HepG2 (cell line): ENCODE data around the gene SOWAHA. TPM values are rescaled to one million over a fixed set of nuclear protein-coding genes. Genes with fewer than 3 reads are reported as not detected.

Experiments used
- ATAC-seq: fragments of 200-7000 bp; cut with Tn5 transposase; 3 replicates; pipeline ENCODE4 v1.9.1; 2020; ENCODE audit warnings: mild to moderate bottlenecking, moderate library complexity
- BruUV-seq: library from RNA; stranded (reverse); fragments of 400-500 nt; replicated peaks from 2 replicates; lab custom pipeline; 2021; lab: Mats Ljungman, UMichigan
- CTCF ChIA-PET: fragments of 300-600 bp; formaldehyde crosslinking; extraction: SDS; loops from one replicate; lab custom pipeline; 2021; ENCODE audit warnings: low total read pairs, inconsistent platforms, low intra/inter-chr PET ratio; lab: Yijun Ruan, JAX
- POLR2A ChIA-PET: fragments of 350-600 bp; sonication (Branson Sonifier 250); formaldehyde crosslinking; loops from one replicate; lab custom pipeline; 2020; ENCODE audit warnings: antibody characterized with exemption, inconsistent platforms; lab: Yijun Ruan, JAX
- DNase-seq: peaks from one replicate; pipeline ENCODE4 v3.0.0-alpha.2; 2015; ENCODE audit warnings: low spot score
- FAIRE-seq: peaks from 3 replicates; lab custom pipeline; 2011; peaks lifted over from hg19 to GRCh38; lab: Jason Lieb, UNC
- H2AFZ ChIP-seq: one replicate; pipeline ENCODE4 v1.6.1; 2011; ENCODE audit warnings: low read length, inconsistent platforms
- H3K27ac ChIP-seq: fragments of 300-600 bp; 3 replicates; pipeline ENCODE4 v1.8.0; 2011; ENCODE audit warnings: mixed run types, mild to moderate bottlenecking, mixed read lengths, low read length, inconsistent platforms; ENCODE audit not compliant: insufficient read depth; ENCODE audit errors: extremely low read length
- H3K27me3 ChIP-seq, 2 experiments: fragments of 200-600 bp in 1 of 2; 2 replicates in 1 of 2; 3 replicates in 1 of 2; pipeline versions ENCODE4 v1.6.0 to v1.8.0; 2011; ENCODE audit warnings: low read length in 2 of 2, mild to moderate bottlenecking in 2 of 2, moderate library complexity in 2 of 2, inconsistent platforms in 1 of 2; ENCODE audit not compliant: insufficient read depth in 2 of 2, control insufficient read depth in 1 of 2
- H3K36me3 ChIP-seq, 2 experiments: fragments of 200-600 bp in 1 of 2; replicated peaks in 1 of 2; 2 replicates in 1 of 2; 3 replicates in 1 of 2; pipeline versions ENCODE4 v1.5.1 to v1.8.0; 2011; ENCODE audit warnings: low read length in 2 of 2, inconsistent platforms in 1 of 2; ENCODE audit not compliant: insufficient read depth in 2 of 2, control insufficient read depth in 1 of 2
- H3K4me1 ChIP-seq: 2 replicates; pipeline ENCODE4 v1.5.1; 2012; ENCODE audit warnings: low read length, inconsistent platforms; ENCODE audit not compliant: insufficient read depth
- H3K4me2 ChIP-seq: 2 replicates; pipeline ENCODE4 v1.6.0; 2011; ENCODE audit warnings: low read depth, low read length, inconsistent platforms
- H3K4me3 ChIP-seq, 3 experiments: fragments of 200-600 bp in 1 of 3; sonication (generic), shearing (Covaris generic) in 1 of 3; replicated peaks in 1 of 3; 2 replicates each; pipeline ENCODE4 v1.5.1; 2011 to 2016; ENCODE audit warnings: low read length in 3 of 3, inconsistent platforms in 2 of 3, low read depth in 2 of 3, mild to moderate bottlenecking in 2 of 3, control low read depth in 1 of 3, mixed read lengths in 1 of 3; ENCODE audit not compliant: insufficient read depth in 1 of 3
- H3K79me2 ChIP-seq: one replicate; pipeline ENCODE4 v1.6.1; 2011; ENCODE audit warnings: low read length, inconsistent platforms; ENCODE audit not compliant: insufficient read depth
- H3K9ac ChIP-seq: 2 replicates; pipeline ENCODE4 v1.6.0; 2011; ENCODE audit warnings: mild to moderate bottlenecking, low read depth, low read length, inconsistent platforms; ENCODE audit not compliant: insufficient read depth
- H3K9me3 ChIP-seq: 2 replicates; pipeline ENCODE4 v1.5.1; 2012; ENCODE audit warnings: mild to moderate bottlenecking, low read length
- H4K20me1 ChIP-seq: 2 replicates; pipeline ENCODE4 v1.6.0; 2011; ENCODE audit warnings: inconsistent platforms, mild to moderate bottlenecking, low read length, moderate library complexity; ENCODE audit not compliant: insufficient read depth
- POLR2AphosphoS5 ChIP-seq: IDR thresholded peaks from 2 replicates; pipeline ENCODE4 v1.6.1; 2012; ENCODE audit warnings: low read depth, low read length
- PRPF4 ChIP-seq: fragments of 200-400 bp; formaldehyde crosslinking; IDR thresholded peaks from 2 replicates; pipeline ENCODE4 v1.6.1; 2016; ENCODE audit warnings: low read length, low read depth; ENCODE audit not compliant: poor library complexity, severe bottlenecking
- ZBTB38 ChIP-seq: sonication (generic); formaldehyde crosslinking; IDR thresholded peaks from 2 replicates; pipeline ENCODE4 v1.5.1; 2020; ENCODE audit warnings: mild to moderate bottlenecking, missing genetic modification reagents
- WGBS: methylation state at CpG from one replicate; pipeline ENCODE4 v1.1.6; 2017; ENCODE audit warnings: low lambda C conversion rate; 5-methylcytosine and 5-hydroxymethylcytosine counted together
- in situ Hi-C: cut with HindIII; loops from 2 replicates; pipeline ENCODE4 v1.10.0; 2017; ENCODE audit warnings: low pct_unique_long_range_greater_than_20kb; ENCODE audit not compliant: extremely low pct_ligation_motif_present
- intact Hi-C: fragments of 100-400 bp; cut with micrococcal nuclease; formaldehyde crosslinking; loops from one replicate; pipeline ENCODE4 v1.10.0; 2022; ENCODE audit not compliant: unreplicated experiment
- polyA plus RNA-seq, 8 experiments: library from polyadenylated mRNA; depleted of rRNA in 3 of 8; stranded (reverse) in 7 of 8; unstranded in 1 of 8; fragments of >200 nt; fragmentation: Illumina TruSeq in 4 of 8; extraction: Trizol in 4 of 8; gene quantifications; 2 replicates each; pipeline versions ENCODE4 v1.2.1 to v1.2.3, GENCODE V29; 2011 to 2016; ENCODE audit warnings: low read depth in 4 of 8, missing spikeins in 1 of 8, mixed read lengths in 1 of 8; ENCODE audit not compliant: insufficient read depth in 1 of 8
- total RNA-seq, 5 experiments: library from RNA; depleted of rRNA; stranded (reverse); fragments of >200 nt; fragmentation: Illumina TruSeq; extraction: Trizol; gene quantifications; 2 replicates each; pipeline ENCODE4 v1.2.3, GENCODE V29; 2016; ENCODE audit warnings: low read depth in 1 of 5
- TF ChIP-seq, protein P1 (sequence below): sonication (generic); formaldehyde crosslinking; IDR thresholded peaks from 2 replicates; pipeline ENCODE4 v1.5.0; 2020; ENCODE audit warnings: missing genetic modification reagents, mild to moderate bottlenecking, borderline replicate concordance
- TF ChIP-seq, protein P2 (sequence below): IDR thresholded peaks from 2 replicates; pipeline ENCODE4 v1.6.1; 2016; ENCODE audit warnings: missing compliant biosample characterization, missing genetic modification reagents, borderline replicate concordance

The SOWAHA gene
- total and polyA plus RNA-seq, 2 of the 13 experiments (the other 11 are each of a cell fraction or from before 2014, with no cell fraction given), result 0.95 to 1.9 TPM

DNA sequence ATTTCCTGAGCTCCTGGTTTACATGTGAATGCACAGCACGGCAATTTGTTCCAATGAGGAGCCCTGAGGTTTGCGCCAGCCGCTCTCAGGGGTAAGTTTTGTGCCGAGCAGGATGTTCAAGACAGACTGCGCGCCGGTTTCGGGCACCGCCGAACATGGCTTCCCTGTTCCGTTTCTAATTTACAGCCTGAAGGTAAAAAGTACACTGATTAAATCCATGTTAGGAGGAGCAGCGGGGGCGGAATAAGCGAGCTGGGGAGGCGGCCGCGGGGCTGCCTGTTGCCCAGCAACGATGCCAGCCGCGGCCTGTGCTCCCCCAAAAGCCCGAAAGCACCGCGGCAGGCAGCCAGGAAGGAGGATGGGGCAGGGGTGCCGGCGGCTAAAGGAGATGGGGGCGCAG, 6.4 kb downstream of the SOWAHA start:
- BruUV-seq, result no TSS peak
- FAIRE-seq (no peak), DNase-seq (no peak), ATAC-seq (no peak)
- no peak overlapping the region for H3K9ac ChIP-seq
- no peaks in the 10 kb centered on the region for H3K9me3 ChIP-seq
- intact Hi-C loops (no loop called here), in situ Hi-C loops (loop anchor here (5.0 kb wide), 1 partner anchor 47 kb away; no protein-coding TSS in a partner anchor)
- WGBS, result 92% methylated on average over 26 of the region's 26 CpGs
- ChIA-PET CTCF (interaction anchor here (0.6 to 4.5 kb wide), 6 partner anchors 10 to 105 kb away, joined by 3 to 54 read pairs (median 4); no protein-coding TSS in a partner anchor), POLR2A (interaction anchor here (0.5 to 6.7 kb wide), 10 partner anchors 10 to 292 kb away, joined by 4 to 176 read pairs (median 6); partner anchors contain the start of genes GDF9, KIF3A, SEPTIN8 and SHROOM1)
- no peak overlapping the region for H3K27ac ChIP-seq
- TF ChIP-seq, protein P1, sequence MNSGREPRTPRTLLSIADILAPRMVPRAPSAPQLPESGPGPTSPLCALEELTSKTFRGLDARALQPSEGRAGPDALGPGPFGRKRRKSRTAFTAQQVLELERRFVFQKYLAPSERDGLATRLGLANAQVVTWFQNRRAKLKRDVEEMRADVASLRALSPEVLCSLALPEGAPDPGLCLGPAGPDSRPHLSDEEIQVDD, result no peak
- TF ChIP-seq PRPF4 (peak; percentile 40), ZBTB38 (CRISPR knock-in tag) (peak; percentile 9; the same call in 1 of the 2 replicates), POLR2AphosphoS5 (no peak)
- TF ChIP-seq, protein P2, sequence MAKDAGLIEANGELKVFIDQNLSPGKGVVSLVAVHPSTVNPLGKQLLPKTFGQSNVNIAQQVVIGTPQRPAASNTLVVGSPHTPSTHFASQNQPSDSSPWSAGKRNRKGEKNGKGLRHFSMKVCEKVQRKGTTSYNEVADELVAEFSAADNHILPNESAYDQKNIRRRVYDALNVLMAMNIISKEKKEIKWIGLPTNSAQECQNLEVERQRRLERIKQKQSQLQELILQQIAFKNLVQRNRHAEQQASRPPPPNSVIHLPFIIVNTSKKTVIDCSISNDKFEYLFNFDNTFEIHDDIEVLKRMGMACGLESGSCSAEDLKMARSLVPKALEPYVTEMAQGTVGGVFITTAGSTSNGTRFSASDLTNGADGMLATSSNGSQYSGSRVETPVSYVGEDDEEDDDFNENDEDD (CRISPR knock-in tag), result no peak
- peaks cover 4 to 11% of the 10 kb centered on the region in 2 experiments; a peak in 3 of 5 replicates for H3K36me3 ChIP-seq
- no peak overlapping the region for H3K4me3 ChIP-seq
- no peaks in the 10 kb centered on the region for H3K27me3 ChIP-seq
- peaks cover 56% of the 10 kb centered on the region for H3K4me1 ChIP-seq
- no peaks in the 10 kb centered on the region for H3K79me2 ChIP-seq
- H3K4me2 ChIP-seq, result no peak overlapping the region
- no peaks in the 10 kb centered on the region for H4K20me1 ChIP-seq
- no peak overlapping the region for H2AFZ ChIP-seq
